ENCODE measurements around the gene PCBP1. TPM values are rescaled to one million over a fixed set of nuclear protein-coding genes. Genes with fewer than 3 reads are reported as not detected.

Gene PCBP1
- polyA plus RNA-seq, 1 experiment: 87.4 TPM

DNA sequence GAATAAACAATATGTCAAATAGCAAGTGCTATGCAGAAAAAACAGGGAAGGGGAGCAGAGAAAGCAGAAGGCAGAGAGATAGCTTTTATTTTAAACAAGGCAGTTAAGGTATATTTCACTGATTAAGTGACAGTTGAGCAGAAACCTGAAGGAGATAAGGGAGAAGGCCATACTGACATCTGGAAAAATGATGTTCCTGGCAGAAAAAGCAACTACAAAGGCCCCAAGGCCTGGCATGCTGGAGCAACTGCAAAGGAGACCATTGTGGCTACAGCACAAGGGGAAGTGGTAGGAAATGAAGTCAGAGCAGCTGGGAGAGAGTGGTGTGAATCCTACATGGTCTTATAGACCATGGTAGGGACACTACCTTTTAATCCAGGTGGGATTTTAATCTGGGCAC, 8.9 kb upstream of the PCBP1 start:
- no peak for DNase-seq (ENCODE audit: low read depth)
- ChIA-PET POLR2A (no interaction called here), CTCF (interaction anchor here (0.7 to 5.0 kb wide), 4 partner anchors 8 to 171 kb away, joined by 3 to 20 read pairs (median 4); no protein-coding TSS in a partner anchor)
- H3K36me3 ChIP-seq (ENCODE audit: control insufficient read depth, insufficient read depth, low read length): peaks cover 4% of the 10 kb centered on the region
- no peak overlapping the region for H3K4me3 ChIP-seq (ENCODE audit: low read depth, low read length)
- TF ChIP-seq, protein P1, sequence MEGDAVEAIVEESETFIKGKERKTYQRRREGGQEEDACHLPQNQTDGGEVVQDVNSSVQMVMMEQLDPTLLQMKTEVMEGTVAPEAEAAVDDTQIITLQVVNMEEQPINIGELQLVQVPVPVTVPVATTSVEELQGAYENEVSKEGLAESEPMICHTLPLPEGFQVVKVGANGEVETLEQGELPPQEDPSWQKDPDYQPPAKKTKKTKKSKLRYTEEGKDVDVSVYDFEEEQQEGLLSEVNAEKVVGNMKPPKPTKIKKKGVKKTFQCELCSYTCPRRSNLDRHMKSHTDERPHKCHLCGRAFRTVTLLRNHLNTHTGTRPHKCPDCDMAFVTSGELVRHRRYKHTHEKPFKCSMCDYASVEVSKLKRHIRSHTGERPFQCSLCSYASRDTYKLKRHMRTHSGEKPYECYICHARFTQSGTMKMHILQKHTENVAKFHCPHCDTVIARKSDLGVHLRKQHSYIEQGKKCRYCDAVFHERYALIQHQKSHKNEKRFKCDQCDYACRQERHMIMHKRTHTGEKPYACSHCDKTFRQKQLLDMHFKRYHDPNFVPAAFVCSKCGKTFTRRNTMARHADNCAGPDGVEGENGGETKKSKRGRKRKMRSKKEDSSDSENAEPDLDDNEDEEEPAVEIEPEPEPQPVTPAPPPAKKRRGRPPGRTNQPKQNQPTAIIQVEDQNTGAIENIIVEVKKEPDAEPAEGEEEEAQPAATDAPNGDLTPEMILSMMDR (IDR thresholded peaks at IDR 0.05; ENCODE audit: insufficient read depth, low read depth, low read length): no peak
- H3K27me3 ChIP-seq (ENCODE audit: control insufficient read depth, insufficient read depth, low read length): no peaks in the 10 kb centered on the region

DNA sequence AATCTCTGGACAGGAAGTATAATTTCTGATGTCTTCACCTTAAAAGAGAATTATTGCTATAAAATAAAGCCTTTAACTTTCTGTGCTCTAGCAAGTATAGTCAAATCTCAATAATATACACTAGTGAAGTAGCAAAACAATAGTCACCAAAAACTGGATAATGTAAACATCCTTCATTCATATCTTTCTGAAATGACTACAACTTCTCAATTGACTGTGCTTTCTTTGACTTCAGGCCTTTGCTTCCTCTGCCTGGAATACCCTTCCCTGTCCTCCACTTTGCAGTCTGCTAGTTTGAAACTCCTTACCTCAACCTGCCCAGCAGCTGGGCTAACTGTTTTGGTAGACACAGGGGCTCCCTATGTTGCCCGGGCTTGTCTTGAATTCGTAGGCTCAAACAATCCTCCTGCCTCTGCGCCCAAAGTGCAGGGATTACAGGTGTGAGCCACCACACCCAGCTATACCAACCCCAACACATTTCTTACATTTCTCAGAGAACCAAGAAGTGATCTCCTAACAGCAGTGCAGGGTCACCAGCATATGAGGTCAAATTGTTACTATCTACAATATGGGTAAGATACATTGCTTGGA, 6.6 kb upstream of the PCBP1 start:
- TF ChIP-seq, protein P1 (IDR thresholded peaks at IDR 0.05; ENCODE audit: insufficient read depth, low read depth, low read length): no peak
- H3K4me3 ChIP-seq (ENCODE audit: low read depth, low read length): no peak overlapping the region
- DNase-seq (ENCODE audit: low read depth): no peak
- peaks cover 4% of the 10 kb centered on the region for H3K36me3 ChIP-seq (ENCODE audit: control insufficient read depth, insufficient read depth, low read length)
- POLR2A ChIA-PET: no interaction called here
- H3K27me3 ChIP-seq (ENCODE audit: control insufficient read depth, insufficient read depth, low read length): no peaks in the 10 kb centered on the region
- CTCF ChIA-PET: interaction anchor here (5.0 kb wide), 1 partner anchor 10 kb away, joined by 20 read pairs; no protein-coding TSS in a partner anchor

DNA sequence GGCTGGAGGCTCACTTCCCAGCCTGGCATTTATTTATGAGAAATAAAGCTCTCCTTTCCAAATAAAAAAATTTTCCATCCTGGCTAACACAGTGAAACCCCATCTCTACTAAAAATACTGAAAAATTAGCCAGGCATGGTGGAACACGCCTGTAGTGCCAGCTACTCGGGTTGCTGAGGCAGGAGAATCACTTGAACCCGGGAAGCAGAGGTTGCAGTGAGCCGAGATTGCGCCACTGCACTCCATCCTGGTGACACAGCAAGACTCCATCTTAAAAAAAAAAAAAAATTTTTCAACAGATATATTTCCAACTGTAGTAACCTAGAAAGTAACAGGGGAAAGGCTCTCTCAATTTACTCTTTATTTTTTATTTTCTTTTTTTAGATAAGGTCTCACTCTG, 6.1 kb upstream of the PCBP1 start:
- peaks cover 4% of the 10 kb centered on the region for H3K36me3 ChIP-seq (ENCODE audit: control insufficient read depth, insufficient read depth, low read length)
- CTCF ChIA-PET: interaction anchor here (0.6 to 5.0 kb wide), 3 partner anchors 11 to 62 kb away, joined by 3 to 20 read pairs (median 3); no protein-coding TSS in a partner anchor

DNA sequence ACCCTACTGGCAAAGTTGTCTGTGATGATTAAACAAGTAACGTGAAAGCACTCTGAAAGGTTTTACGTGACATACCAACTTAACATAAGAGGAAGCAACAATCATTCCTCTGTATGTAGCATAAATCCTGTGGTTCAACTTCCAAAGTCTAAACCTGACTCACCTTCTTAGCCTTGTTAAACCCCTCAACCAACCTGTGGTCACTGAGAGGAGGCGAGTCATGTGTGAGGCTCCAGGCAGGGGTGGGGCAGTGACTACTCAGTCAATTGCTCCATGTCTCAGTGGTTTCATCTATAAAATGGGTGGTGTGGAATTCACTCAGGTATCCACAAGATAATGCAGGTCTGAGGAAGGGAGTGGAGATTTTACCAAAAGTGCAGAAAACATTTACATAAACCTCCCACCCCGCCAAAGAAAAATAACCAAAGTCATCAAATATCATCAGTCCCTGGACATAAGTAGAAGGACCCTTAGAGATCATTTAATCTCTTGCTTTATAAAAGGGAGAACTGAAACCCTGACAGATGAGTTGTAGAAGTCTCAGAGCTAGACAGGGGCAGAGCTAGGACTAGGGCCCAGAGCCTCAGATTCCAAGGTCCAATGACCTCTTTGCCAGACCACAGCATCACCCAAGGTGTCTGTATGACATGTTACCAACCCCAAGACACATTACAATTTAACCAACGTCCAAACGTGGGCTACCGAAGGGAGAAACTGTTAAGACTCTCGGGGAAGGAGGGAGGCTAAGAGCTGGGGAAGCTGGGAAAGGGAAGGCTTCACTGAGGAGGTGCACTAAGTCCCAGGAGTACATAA, 3.7 kb upstream of the PCBP1 start:
- no peak overlapping the region for H3K4me3 ChIP-seq (ENCODE audit: low read depth, low read length)
- peaks cover 4% of the 10 kb centered on the region for H3K36me3 ChIP-seq (ENCODE audit: control insufficient read depth, insufficient read depth, low read length)
- POLR2A ChIA-PET: no interaction called here
- TF ChIP-seq, protein P1 (IDR thresholded peaks at IDR 0.05; ENCODE audit: insufficient read depth, low read depth, low read length): no peak
- no peak for DNase-seq (ENCODE audit: low read depth)
- CTCF ChIA-PET: interaction anchor here (2.0 to 5.0 kb wide), 2 partner anchors 13 to 171 kb away, joined by 8 to 20 read pairs; no protein-coding TSS in a partner anchor
- no peaks in the 10 kb centered on the region for H3K27me3 ChIP-seq (ENCODE audit: control insufficient read depth, insufficient read depth, low read length)

More for the DNA sequence above, 6.1 kb upstream of the PCBP1 start:
- TF ChIP-seq, protein P1 (IDR thresholded peaks at IDR 0.05; ENCODE audit: insufficient read depth, low read depth, low read length): no peak
- no peak overlapping the region for H3K4me3 ChIP-seq (ENCODE audit: low read depth, low read length)
- H3K27me3 ChIP-seq (ENCODE audit: control insufficient read depth, insufficient read depth, low read length): no peaks in the 10 kb centered on the region
- no peak for DNase-seq (ENCODE audit: low read depth)
- POLR2A ChIA-PET: no interaction called here
